ENCODE data around the gene PIGM.

GRCh38 chr1:160040476-160040875 lies 8.7 kb upstream of the PIGM start:
- no peak for TF ChIP-seq POLR2AphosphoS5 (IDR thresholded peaks at IDR 0.05)
- TF ChIP-seq CTCF (IDR thresholded peaks at IDR 0.05): no peak
- no peak for TF ChIP-seq POLR2A (IDR thresholded peaks at IDR 0.05)
